ENCODE results near the gene F2R.

F2R gene

DNA sequence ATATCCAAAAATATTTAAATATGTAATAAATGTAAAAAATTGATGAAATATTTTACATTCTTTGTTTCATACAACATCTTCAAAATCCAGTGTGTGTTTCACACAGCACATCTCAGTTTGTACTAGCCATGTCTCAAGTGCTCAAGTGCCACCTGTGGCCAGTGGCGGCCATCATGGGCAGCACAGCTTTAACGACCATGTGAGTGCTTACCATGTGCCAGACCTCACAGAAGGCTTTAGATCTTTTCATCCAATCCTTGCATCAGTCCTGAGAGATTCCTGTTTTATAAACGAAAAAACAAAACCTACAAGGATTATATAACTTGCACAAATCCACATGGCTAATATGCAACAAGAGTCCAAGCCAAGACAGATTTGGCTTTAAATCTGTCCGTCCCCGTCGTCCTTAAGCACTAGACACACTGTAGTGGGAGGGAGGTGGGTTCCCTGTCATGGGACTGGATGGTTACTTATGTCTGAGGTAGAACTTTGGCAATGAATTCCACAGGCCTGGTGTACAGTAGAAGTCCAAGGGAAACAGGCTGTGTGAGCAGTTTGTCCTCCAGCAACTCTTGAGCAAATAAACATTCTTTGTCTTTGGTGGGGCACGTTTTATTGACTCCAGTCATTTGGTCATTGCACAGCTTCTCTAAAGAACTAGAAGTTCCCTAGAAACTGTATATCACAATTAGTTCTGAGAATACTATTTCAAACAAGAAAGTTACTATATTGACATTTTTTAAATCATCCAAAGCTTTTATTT is 25.0 kb upstream of the F2R start:
- DNase-seq, result no peak

DNA sequence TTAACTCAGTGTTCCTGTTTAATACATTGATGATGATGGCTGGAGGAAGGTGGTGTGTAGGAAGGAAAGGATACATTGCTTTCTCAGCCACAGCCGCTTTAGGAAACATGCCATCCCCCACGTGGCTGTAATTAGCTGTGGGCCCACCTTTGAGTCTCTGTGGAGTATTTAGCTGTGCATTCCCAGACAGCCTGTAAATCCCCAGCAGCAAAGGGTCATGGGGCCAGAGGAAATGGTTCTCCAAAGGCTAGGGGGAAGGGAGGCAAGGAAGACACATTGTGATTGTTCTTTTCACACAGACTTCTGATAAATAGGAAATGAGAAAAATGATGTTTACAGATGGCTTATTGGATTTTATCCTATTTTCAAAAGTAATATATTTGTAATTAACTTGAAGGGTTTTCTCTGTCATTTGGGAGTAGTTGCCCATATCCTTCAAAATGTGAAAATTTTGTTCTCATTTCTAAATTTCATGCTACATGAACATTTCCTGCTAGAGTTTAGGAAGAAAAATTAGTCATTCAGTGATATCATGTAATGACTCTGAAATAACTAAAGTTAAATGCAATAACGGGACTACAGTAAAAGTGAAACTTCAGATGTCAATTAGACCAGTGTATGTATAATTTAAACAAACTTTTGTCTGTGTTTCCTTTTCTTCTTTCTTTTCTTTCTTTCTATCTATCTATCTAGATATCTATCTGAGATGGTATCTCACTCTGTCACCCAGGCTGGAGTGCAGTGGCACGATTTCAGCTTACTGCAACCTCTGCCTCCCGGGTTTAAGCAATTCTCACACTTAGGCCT is 24.3 kb upstream of the F2R start:
- DNase-seq, result no peak

DNA sequence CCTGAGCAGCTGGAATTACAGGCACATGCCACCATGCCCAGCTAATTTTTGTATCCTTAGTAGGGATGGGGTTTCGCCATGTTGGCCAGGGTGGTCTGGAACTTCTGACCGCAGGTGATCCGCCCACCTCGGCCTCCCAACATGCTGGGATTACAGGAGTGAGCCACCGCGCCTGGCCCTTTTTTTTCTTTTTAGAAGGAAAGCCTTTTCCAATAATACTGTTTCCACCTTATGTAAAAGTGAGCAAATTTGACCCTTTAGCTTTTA is 23.7 kb upstream of the F2R start:
- no peak for DNase-seq

DNA sequence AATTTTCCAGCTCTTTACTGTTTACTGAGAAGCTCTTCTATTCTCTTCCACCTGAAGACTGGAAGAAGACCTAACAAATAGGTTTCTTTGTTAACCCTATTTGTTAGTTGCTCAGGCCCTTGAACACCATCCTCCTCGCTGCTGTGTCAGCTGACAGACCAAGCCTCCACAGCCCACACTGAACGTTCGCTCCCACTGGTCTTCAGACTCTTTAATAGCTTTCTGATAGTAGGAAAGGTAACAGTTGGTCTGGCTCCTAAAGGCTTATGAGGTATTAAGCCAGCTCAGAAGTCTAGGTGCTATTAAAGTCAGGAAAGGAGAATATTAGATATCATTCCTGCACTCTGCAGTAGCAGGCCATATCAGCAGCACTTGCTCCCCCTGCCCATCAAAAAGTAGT is 23.3 kb upstream of the F2R start:
- no peak for DNase-seq

DNA sequence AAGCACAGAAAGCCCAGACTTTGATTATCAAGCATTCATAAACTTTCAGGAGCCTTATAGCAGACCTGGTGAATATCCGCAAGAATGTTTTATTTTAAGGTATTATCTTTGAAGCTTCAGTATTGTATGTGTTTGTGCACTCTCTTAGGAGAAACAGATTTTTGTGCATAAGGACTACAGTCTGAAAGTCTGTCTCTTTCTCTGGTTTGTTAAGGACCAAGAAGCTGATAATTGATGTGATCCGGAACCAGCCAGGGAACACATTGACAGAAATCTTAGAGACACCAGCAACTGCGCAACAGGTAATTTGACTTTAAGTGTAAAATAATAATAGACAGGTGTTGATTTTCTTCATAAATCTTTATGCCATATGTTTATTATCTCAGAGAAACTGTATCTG is 22.8 kb upstream of the F2R start:
- no peak for DNase-seq

DNA sequence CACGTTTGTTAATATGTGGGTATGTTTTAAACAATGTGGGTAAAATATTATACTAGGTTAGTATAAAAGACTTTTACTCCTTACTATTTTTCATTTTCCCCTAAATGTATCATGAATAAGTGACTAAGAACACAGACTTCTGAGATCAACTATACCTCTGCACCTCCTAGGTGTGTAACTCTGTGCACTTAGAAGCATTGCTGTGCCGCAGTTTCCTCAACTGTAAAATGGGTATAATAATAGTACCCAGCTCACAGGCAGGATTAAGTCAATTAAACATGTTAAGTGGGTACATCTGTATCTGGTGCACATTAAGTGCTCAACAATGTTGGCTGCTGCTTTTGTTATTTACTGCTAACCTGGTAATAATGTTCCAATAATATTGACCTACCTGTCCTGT is 21.6 kb upstream of the F2R start:
- no peak for DNase-seq

DNA sequence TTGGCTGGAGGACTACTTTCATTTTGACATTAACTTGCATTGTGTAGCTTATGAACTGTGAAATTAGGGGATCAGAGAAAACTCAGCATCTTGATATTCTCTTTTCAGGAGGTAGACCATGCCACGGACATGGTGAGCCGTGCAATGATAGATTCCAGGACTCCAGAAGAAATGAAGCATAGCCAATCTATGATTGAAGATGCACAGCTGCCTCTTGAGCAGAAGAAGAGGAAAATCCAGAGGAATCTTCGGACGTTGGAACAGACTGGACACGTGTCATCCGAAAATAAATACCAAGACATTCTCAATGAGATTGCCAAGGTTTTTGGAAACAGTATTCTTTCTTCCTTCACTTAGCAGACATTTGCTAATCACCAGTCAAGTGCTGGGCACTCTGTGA is 20.6 kb upstream of the F2R start:
- no peak for DNase-seq

DNA sequence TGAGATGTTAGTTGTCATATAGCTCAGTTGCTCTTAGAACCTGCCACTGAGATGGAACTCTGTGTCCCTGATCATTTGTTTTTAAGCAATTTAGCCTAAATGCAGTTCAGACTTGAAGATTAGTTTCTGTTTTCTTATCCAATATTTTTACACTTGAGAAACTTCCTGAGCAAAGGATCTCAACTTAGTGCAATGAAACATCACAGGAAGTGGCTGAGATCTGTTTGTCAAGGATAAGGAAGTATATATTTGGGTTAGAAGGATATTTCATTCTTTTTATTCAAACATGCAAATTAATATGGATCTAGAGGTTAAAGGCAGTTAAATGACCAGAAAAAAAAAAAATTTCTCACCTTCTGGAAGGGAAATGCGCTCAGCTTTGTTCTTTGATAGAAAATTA is 19.7 kb upstream of the F2R start:
- no peak for DNase-seq

DNA sequence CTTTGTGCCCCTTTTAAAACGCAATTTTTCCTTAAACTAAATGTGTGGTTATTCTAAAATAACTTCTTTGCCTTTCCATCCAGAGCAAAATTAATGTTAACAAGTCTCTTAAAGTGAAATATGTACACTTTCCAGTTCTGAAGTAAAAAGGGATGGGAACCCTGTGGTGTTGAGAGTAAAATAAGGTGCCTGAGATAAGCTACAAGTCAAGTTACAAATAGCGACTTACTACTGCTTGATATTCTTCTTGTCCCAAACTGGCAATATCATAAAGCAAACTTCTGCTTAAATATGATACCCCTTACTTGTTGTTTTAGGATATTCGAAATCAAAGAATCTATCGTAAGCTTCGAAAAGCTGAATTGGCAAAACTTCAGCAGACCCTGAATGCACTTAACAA is 18.3 kb upstream of the F2R start:
- no peak for DNase-seq

DNA sequence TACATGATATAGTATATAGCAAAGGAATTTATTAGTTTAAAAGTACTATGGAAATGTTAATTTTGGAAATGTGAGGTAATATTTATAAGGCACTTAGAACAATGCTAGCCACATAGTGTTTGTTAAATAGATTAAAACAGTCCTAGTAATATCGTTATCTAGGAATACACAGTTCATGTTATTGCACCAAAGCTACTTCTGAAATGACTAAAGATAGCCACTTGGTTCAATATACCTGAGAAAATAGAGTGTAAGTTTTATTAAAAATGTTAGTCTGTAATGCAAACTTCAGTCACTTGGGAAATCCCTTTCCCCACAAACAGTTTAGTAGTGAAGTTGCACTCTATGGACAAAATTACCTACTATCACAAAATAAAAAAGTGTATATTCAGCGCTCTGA is 15.4 kb upstream of the F2R start:
- DNase-seq, result no peak

DNA sequence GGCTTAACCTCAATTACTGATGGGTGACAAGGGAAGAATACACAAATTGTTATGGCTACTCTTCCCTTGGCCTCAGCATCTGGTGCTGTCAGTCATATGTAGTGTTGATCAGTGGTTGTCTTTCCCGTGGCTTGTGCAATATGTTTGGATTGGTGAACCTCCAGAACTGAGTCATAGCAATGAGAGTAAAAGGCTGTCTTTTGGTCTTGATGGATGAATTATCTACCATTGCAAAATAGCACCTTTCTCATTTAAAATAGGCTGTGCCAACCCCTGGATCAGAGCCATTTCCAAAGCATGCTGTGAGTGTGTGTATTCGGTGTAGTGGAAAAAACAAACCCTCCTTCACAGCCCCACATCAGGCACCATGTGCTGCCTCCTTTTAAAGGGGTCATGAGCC is 14.6 kb upstream of the F2R start:
- DNase-seq, result no peak

DNA sequence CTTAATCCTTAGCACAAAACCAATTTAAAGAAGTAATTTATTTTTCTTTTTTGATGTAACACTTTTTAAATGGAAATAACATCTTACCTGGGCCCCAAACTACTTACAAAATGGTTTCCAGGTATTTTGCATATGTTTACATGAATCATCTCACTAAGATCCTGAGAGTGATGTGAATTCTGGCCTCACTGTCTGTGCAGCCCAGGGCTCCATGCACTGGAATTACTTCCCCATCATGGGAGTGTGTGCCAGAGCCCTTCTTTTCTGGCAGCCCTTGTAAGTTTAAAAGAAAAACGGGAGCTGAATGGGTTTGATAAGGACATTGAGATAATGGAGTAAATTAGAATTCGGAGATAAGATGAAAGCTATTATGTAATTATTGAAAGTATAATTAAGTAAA is 12.2 kb upstream of the F2R start:
- DNase-seq, result peak in 1 of 2 experiments; percentile 21

DNA sequence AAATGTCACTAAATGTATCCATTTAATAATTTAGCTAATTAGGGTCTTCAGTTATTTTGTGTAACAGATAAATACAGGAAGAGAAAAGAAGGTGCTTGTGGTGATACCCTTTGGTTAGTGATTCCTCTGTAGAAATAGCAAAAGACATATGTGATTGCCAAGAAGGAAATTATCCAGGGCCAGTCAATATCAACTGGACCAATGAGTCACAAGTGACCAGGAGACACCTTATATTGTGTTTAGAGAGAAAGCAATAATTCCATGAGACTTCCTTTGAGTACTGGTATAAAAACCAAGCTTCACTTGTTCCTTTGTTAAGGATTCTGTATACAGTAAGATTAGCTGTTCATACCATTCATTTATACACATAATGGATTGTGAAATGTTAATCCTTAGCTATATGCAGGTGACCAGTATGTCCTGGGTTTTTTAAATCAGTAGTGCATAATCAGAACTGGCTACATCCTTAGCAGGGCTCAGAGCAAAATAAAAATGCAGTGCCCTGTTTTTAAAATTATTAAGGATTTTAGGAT is 11.7 kb upstream of the F2R start:
- DNase-seq, result no peak

DNA sequence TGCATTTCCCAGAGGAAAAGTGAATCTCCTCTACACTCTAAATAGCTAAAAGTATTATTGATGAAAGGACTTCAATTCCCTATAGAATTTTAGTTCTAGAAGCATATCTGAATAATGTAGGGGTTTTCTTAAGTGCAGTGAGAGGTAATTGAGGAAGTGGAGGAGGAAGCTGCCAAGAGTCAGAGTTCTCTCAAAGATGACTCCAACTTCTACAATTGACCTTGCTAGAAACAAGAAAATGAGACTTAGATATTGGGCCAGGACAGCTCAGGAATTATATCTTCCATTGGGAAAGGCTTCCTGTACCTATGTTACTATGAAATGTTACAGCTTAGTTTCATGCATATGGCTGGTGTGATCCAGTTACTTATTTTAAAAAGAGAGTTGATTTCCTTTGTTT is 10.4 kb upstream of the F2R start:
- no peak for DNase-seq

DNA sequence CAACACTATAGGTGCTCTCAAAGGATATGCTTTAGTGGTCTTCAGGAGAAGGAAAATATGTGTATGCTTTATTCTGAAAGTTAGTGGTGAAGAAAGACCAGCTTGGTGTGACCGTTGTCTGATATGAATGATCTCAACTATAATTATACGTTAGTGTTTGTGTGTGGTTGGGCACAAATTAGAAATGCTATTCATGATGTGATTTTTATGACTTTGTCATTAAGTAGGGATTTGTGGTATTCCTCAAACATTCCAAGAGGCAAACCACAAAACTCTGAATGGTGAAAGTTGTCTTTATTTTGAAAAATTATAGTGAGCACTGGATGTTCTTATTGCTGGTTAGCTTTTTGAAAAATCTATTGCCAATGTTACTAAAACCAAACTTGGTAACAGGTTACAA is 6.2 kb upstream of the F2R start:
- DNase-seq, result no peak

DNA sequence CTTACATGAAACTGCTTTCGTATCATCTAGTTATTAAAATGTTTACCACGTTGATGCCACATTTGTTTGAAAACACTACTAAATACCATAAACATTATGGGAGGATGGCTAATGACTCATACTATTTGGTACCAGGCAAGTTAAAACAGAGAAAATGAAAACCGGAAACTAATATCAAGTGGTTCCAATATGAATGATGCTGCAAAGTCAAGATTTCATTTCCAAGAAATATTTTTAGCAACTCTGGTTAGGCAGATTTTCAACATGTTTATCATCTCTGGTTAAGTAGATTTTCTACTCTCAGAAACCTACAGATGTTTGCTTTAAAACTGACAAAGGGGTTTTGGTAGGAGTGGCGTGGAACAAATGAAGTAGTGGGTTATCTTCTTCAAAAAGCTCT is 4.9 kb upstream of the F2R start:
- no peak for DNase-seq

DNA sequence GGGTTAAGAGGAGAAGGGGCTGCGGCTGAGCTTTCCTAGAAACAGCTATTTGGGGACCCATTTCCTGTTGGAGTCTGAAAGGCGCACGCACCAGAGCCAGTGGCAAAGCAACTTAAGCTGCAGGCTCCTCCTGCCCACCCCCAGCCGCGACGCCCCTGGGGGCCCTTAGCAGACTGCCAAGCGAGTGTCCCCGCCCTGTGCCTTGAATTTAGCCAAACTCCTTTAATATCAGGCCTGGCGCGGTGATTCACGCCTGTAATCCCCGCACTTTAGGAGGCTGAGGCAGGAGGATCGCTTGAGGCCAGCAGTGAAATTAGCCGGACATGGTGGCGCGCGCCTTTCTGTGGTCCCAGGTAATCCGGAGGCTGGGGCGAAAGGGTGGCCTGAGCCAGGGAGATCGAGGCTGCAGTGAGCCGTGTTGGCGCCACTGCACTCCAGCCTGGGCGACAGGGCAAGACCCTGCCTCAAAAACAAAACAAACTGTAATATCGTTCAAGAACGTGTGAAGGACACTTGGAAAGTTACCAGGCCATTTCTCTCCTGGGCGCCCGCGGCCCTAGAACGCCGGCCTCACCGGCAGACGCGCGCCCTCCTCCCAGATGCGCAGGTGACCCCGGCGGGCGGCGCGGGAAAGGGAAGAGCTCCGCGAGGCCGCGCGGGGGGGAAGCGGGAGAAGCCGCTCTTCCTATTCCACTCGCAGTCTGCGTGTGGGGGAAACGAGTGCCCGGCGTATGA is 1.0 kb upstream of the F2R start:
- DNase-seq, result peak in 1 of 2 experiments; percentile 29

DNA sequence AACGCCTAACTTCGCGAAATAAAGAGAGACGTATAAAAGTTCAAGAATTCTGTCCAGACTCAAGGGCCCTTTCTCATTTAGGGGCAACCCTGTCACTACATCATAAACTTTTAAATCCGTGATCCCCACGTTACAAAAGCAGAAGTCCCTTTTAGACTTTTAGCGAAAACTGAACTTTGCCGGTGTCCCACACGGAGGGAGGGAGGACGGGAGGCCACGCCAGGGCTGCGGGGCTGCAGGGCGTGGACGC is 515 bp upstream of the F2R start:
- no peak for DNase-seq

DNA sequence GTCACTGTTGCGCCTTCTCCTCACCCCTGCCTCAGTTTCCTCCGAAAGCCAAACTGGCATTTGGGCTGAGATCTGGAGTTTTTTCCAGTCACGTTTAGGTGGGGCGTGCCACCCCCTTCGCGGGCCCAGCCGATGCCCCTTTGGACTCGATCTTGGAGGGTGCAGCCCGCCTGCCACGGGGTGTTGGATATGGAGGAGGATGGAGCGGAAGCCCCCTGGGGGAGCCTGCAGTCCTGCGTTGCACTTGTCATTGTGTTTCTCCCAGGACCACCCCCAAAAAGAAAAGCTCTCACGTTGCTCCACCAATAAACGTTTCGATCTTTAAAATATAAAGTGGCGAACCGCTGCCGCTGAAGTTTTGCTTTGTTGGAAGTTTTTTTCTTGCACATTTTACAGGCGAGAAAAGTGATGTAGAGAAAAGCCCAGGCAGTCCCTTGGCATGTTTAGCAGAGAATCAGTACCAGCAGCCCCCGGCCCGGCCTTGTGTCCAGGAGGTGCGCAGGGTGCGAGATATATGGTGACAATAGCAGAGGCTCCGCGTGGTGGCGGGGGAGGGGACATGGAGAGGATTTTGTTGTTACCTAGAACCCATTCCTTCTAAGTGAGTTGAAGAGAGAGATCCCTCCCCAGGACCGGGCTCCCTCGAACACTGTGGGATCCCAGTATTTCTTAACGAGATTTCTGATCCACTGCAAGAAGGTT is 681 bp downstream of the F2R start:
- peak in 1 of 2 experiments; percentile 20 for DNase-seq

DNA sequence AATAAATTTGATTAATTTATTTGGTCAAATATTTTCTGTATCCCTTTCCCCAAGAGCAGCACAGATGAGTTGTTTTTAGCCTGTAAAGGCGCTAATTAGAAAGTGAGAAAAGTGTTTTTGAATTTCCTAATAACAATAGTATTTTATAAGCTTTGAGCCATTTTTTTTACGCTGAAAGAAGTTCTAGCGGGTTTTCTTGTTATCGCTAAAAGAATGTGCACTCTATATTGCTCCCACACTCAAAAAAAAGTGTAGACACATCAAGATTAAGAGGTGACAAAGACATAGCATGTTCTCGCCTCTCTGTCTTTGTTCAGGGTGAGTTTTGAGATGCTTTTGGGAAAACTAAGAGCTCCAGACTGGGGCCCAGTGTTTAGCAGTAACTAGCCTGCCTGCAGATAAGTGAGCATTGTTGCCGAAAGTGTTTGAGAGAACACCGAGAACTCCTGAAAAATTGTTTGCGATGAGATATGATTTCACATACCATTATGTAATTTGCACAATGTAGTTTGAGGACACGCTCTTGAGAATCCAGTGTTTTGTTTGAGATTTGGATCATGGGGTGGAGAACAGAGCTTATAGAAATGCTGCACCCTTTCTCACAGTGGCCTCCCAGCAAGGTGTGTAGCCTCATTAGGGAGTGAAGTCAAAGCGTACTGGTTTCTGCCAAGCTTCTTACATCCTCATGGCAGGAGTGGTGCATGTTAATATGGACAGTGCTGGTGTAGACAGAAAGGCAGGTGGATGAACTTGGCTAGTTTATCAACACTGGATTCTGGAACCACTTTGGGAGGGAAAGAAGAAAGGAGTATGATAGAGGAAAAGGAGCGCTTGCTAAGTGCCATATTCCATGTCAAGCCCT is 1.5 kb downstream of the F2R start:
- DNase-seq, result no peak

DNA sequence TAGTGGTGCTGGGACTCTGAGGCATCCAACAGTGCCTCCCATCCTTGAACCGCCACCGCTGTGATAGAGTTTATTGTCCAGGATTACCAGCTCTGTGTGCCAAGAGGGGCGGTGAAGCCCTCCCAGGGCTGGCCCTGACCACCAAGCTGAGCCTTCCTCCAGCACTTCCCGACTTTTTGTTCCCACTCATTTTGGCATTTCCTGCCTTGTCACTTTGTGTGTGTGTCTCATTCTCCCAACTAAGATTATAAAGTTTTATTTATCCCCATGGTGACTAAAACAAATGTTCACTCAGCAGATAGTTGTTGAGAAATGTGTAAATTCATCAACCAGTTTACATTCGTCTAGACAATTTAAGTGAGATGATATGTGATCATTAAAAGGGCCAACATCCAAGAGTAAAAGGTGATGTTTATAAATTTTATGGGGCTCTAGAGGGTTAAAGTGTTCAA is 2.5 kb downstream of the F2R start:
- no peak for DNase-seq

DNA sequence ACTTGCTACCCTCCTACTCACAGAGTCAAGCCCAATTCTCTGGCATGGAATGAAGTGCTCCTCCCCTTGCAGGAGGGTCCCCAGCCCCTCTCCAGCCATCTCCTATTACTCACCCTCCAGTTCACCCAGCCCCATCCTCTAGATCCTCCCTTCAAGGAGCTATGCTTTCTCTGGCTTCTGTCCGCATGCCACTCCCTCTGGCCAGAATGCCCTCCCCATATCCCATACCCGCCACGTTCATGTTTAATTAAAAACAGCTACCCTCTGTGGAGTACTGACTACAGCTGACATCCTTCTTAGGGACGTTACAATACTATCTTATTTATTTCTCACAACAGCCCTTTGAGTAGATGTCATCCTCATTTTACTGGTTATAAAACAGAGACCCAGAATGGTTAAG is 3.0 kb downstream of the F2R start:
- DNase-seq, result no peak
